SHP77 treated with DMSO at 0.1 percent for 48 hours (cell line): ENCODE data around the gene ATP10A.

Source experiments
- DNase-seq: peaks from one replicate; lab custom pipeline; 2025; lab: John Stamatoyannopoulos, UW

Gene ATP10A

DNA sequence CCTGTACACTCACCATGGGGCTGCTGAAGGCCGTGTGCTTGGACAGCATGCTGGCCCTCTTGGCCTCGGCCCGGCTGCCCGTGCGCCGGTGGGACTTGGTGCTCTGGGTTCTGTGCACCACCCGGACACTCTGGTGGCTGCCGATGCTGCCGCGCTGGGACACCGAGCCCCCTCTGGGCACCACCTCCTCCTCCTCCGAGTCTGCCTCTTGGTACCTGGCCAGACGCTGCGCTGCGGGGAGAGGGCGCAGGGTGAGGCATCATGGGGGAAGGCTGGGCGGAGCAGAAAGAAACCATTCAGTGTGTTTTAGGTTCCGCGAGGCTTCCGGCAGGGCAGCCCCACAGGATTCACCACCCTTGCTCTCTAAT is 145.0 kb downstream of the ATP10A start:
- DNase-seq: no peak

DNA sequence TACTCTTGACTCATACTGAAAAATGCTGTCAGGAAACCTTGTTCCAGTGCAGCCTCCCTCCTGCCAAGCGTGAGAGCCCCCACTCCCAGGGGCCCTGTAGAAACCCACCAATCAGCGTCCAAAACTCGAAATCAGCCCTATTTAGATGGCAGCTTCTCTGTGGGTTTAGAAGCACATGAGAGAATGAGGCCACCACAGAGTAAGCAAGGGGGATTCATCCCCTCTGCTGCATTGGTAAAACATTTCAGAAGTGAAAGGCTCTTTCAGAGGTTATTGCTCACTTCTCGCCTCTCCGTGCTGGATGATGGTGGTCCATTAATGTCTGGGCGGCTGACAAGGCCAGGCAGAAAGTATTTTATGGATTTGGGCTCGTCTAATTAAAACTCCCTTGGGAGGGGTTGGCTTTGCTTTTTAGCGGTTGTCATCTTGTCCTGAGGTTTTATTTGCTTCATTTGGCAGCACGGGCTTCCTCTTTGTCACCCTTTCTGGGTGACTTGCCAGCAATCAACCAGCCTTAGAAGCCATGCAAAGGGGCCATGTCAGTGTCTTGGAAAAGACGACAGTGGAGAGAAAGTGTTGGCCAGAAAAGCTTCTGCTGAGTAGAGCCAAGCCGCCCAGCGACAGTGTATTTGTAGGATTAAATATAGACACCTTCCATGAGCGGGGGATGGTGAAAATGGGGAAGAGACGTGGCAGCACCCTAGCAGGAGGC is 145.5 kb downstream of the ATP10A start:
- no peak for DNase-seq

DNA sequence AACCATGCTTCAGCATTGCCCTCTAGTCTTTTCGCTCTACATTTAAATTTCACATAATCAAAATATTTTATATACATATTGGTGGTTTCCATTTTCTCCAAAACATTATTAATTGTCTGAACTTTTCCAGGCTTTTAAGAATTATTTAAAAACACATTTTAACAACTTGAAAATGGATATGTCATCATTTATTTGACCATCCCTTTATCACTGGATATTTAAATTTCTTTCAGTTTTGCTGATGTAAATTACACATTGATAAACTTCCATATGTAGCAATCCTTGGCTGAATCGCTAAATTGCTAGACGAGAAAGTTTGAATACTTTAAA is 146.0 kb downstream of the ATP10A start:
- no peak for DNase-seq

DNA sequence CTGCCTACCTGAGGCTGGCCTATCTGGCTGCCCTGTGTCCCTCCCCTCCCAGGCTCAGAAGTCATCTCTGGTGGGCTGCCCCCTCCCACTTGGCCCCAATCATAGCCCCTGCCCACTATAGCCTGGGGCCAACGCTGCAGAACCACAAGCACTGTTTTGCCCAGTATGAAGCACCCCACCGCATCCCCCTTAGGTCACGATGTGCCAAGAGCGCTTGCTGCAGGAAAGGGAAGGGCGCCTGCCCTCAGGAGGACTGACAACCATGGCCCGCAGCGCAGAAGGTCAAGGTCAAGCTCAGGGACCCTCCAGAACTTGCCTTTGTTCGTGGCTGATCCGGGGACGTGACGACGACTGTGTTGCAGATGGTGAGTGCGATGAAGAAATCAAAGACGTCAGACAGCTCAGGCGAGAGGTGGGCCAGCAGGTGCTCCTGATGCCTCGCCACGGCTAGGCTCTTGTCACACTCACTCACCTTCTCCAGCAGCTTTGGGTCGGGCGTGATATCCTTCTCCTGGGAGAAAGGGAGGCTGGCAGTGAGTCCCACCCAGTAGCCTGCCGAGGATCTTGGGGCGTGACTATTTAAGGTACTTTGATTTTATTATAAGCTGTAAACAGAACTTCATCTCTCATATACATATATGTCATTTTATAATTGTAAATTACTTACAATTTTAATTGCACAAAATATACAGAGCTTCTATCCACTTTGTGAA is 146.6 kb downstream of the ATP10A start:
- no peak for DNase-seq

DNA sequence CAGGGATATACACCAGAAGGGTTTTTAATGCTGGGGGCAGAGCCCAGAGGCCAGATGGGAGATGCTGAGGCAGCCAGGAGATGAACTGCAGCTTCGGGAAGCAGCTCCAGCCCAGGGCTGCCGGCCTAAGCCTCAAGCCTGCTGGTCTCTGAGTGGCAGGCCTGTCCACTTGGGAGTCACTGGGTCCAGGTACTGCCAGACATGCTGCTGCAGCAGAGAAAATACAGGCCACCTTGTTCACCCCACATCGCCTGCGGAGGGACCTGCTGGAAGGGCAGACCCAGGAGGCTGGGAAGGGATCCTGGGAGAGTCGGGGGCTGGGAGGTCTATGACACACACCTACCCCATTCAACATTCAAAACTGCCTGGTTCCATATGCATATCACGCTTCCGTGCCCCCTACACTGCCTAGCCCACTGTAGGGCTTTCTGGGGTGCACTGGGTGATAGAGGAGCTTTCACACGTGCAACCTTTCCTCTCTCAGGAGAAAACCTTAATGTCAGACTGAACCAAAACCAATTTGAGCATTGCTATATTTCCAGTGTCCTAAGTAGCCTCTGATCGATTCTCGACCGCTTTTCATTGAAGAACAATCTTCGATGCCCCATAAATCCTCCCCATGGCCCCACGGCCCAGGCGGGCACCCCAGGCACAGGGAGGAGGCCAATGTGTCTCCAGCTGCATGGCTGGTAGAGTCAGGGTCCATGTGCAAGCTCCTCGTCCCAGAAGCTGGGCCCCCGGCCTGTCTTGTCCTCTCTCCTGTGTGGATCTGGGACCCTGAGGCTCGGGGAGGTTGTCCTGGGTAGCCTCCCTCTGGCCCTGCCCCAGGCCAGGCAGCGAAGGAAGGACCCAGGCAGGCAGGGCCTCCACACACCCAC is 147.4 kb downstream of the ATP10A start:
- no peak for DNase-seq

DNA sequence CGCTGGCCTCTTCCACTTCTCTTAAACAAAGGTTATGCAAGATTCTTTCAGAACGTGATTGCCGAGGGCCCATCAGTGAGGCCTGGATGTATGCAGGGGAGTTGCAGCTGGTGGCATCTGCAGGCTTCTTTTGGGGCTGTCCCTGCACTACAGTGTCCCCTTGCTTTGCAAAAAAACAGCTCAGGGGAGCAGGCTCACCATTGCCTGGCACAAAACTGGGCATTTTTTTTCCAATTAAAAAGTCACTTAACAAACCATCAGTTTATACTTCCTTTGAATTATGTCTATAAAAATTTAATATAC is 148.6 kb downstream of the ATP10A start:
- no peak for DNase-seq

DNA sequence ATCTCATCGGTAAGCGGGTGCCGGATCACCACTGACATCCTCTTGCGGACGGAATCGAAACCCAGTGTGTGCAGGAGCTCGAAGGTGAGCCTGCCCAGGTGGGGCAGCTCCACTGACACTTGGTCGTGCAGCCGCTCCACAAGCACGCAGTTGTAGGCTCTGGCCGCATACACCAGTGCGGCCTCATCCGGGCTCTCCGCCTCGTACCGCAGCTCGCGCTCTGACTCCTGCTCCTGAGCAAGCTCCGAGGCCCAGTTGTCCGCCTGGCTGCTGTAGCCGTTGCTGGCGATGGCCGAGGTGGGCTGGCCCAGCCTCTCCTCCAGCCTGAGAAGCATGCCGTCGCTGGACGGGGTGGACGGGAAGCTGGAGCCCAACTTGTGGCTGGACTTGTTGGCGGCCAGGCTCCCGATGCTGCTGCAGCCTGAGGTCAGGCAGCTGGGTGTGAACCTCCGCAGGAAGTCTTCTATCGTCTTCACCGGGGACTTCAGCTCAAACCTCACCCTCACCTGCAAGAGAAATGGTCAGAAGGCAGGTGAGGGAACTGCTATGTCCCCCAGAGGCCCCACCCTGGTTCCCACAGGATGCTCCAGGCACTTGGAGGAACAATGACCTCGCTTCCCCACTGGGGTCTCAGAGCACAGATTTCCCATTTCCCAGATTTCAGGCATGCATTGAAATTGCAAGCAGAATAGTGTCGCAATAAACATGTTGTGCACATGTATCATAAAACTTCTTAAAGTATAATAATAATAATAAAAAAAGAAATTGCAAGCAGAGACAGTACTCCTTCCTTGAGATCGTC is 149.2 kb downstream of the ATP10A start:
- DNase-seq: no peak

DNA sequence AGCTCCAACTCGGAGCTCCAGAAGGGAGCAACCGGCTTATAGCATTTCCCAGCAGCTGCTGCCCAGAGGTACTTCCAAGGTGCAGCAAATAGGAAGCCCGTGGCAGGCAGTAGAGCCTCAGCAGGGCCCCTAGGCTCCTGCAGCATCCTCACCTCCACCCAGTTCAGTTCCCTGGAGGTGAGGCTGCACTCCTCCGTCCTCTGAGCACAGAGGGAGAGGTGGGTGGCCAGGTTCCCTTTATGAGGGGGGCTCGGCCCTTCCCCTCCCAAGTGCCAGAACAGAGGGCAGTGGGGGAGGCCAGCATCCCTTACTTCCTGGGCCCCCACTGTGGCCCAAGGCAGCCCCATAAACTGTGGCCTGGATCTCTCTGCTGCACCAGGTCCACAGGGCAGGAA is 150.2 kb downstream of the ATP10A start:
- DNase-seq: no peak

DNA sequence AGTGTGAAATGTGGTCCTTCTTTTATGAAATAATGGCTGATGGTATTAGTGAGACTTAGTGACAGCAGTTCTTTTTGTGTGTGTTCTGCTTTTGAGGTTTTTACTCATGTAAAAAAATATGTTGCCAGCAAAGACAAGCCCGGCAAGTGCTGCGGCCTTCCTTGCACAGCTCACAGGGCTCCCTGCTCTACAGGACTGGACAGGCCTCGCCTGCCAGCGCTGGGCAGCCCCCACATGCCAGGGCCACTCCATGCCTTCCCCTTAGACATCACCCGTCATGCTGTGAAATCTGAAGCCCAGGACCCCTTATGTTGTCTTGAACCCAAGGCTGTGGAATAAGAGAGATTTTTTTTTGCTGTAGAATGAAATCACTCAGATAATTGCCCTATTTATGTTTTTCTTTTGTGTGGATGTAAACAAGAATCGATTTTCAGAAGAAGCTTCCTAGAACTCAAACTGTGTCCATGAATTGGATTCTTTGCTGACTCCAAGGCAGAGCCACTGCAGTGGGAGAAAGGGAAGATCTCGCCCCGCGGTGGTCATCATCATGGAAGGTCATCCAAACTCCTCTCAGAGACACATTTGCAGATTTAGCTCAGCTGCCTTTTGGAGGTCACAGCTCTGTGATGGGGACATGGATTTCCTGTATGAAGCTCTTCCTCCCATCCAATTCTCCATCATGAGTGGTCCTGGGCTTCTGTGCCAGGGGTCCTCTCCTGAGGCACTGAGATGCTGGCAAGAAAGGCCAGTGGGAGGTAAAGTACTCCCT is 150.8 kb downstream of the ATP10A start:
- no peak for DNase-seq

DNA sequence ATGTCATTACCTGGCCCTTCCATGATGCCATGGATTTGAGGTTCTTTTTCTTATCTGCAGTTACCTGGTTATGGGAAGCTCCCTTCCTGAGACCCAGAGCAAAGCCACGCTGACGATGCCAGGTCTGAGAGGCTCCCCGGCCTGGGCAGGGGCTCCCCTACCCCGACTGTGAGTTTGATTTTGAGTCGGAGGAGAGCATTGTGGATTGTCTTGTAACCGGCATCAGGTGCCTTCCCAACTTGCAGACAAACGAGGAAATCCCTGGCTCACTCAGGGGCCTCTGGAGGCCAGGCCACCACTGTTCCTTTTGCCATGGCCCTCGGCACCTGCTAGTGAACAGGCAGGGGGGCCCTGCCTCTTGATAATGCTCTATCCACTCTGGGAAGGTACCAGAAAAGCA is 151.4 kb downstream of the ATP10A start:
- DNase-seq: no peak

DNA sequence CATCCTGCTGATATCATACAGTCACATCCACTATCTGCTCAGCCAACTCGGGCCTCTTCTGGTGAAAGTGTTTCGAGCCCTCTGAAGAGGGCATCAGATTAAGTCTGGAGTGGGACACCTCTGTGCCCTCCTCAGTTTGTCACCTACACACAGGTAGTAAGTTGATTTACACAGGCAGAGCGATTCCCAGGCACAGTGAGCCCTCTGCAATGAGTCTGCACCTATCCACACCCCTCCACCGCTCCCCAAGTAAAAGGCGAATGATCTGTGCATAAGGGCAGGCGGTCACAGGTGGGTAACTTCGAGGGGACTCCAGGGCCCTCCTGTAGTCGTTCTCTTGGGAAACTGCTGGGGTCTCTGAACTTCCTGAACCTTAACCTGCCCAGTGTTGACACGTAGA is 152.0 kb downstream of the ATP10A start:
- no peak for DNase-seq

DNA sequence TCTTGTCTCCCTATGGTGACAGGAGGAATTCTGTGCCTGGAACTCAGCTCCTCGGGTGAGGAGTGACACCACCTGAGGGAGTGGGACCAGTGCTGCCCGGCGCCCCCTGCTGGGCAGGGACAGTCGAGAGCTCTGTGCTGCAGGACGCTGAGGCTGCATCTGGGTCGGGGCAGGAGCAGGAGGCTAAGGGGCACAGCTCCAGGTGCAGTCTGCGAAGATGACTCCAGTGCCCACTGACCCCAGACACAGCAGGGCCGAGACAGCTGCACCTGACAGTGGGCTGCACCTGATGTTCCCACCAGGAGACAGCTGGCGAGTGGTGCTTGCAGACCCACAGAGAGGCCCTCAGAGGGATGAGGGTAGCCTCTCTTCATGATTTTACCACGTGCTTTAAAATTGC is 152.9 kb downstream of the ATP10A start:
- DNase-seq: no peak

DNA sequence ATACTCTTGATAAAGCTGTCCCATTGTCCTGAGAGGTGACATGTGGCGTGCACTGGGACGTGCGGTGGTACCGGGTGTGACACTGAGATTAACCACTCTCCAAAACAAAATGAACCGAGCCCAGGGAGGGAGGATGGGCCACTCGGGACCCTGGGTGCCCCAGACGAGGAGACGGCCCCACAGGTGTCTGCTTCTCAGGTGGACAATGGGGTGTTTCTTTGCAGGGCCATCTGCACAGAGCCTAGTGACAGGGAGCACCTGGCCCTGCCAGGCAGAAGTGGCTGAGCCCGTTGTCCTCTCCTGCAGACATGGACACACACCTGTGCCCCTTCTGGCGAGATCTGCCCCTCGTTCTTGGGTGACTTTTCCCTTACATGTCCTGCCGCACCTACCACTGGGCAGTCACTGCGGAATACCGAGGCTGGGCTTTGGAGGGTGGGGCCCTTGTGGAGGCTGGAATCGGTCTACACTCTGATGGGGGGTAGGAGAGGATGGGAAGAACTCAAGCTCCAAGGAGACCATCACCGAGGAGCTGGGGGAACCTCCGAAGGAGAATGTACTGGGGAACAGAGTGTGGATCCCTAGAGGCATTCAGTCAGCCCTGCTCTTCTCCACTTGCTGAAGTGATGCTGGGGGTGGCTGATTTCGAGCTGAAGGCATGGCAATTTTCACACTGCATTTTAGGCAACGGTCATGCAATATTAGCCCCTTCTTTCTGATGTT is 153.5 kb downstream of the ATP10A start:
- DNase-seq: no peak

DNA sequence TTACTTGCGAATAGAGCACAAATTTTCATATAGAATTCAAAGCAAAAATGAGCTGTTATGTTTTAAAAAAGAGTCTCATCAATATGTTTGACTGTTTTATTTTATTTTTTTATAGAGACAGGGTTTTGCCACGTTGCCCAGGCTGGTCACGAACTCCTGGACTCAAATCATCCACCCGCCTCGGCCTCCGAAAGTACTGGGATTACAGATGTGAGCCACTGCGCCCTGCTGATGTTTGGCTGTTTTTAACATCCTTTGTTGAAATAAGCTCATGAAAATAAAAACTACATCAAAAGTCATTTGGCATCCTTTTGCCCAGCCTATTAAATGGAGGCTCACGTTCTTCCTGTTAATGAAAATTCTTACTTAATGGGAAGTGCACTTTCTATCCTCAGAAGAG is 154.7 kb downstream of the ATP10A start:
- DNase-seq: no peak

DNA sequence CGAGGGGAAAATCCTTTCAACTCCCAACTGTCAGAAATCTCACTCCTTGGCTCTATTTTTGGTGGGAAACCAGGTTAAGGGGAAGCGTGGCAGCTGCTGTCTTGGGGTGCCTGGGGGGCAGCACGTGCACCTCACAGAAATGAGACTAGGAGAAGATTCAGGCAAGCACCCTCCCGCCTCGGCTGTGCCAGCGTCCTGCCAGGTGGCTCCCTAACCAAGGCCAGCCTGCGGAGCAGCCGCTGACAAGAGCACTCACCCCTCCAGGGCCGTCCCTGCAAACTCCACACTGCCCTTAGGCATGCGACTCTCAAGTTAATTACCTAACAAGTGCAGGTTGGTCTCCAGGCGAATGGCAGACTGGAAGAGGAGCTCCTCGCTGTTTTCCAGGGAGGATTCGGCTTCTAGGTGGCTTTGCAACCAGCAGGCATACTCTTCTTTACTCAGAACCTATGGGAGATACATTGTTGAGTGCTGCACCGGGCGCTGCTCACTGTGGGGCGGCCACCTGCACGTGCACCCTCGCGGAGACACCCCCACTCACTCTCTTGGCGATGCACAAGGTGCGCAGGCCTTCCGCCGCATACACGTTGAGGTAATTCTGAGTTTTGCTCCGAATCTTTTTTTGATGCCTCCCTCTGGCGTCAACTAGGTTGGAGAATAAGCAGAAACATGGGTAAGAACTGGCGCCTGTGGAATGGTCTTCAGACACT is 155.3 kb downstream of the ATP10A start:
- no peak for DNase-seq

DNA sequence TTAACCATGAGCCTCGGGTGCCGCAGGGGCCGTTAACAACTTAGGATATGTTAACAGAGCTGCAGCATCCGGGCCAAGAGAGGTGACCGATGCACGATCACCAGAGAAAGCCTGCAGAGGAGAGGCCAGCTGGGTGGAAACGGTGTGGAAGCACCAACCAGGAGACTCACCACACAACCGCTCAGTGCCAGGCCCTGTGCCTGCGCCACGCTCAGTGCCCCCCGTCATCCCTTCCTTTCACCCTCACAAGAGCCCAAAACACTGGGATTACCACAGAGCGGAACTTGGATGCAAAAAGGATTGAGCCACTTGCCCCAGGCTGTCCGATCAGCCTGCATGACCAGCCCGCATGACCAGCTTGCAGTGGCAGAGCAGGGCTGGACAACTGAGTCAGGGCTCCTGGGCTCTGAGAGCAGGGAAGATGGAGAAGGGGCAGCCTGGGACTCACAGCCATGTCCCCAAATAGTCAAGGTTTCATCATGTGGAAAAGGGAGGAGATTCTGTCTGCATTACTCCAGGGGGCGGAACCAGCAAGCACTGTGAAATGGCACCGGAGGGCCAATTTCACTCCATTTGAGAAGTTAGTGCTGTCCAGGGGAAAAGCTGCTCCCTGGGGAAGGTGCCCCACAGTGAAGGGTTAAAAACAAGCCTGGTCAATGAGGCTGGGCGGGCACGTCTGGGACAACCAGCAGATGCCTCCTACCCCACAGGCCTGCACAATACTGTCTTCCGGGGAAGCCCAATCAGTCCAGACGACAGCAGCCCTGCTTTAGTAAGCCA is 156.8 kb downstream of the ATP10A start:
- DNase-seq: no peak

DNA sequence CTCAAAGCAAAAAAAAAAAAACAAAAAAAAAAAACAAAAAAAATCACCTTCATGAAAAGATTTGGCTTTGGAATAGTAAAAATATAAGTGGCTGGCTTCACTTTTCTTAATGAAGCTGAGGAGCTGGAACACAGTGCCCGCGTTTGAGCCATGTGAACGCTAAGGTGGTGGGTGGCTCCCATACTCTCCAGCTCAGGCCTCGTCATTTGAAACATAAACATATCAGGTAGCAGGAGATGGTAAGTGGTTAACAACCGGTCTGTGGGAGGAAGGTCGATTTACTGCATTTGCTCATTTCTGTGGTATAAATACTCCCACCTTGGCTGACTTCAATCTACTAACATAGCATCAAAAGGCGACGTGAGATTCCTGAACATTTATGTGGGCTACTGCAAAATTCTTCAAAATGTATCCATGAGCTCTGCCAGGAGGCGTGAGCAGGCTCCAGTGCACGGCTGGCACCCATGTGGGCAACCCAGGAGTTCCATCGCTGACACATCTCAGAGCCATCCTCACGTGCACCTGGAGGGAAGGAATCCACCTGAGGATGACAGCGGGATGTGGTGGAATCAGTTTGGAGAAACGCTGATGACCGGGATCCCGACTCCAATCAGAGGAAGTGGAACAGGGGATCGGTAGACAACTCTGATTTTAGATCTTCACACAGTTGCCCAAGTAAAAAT is 157.6 kb downstream of the ATP10A start:
- DNase-seq: no peak

DNA sequence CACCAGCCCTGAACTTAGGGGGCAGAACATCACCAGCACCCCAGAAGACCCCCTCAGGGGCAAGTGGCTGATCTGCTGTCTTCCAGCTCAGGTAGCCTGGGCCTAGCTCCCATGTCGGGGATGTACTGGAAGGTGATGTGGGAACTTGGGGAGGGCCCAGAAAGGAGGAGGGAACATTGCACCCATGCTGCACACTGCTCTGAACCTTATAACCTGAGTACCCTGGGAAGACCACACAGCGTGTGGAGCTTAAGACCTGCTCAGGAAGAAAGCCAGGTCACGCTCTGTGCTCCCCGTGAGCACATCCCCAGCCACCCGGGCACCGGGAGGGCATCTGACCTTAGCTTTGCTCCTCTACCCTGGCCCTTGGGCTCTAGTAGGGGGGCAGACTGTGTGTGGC is 159.4 kb downstream of the ATP10A start:
- no peak for DNase-seq
